Spleen (tissue), 7 donors: ENCODE measurements around the gene SUGP2.

Source experiments
- CTCF ChIP-seq, 11 experiments: fragments of 200-600 bp in 7 of 11; fragments of 450-650 bp in 4 of 11; sonication (generic) in 4 of 11; IDR thresholded peaks in 8 of 11; conservative IDR thresholded peaks in 3 of 11; 1 replicate in 7 of 11; 2 replicates in 4 of 11; pipeline versions ENCODE4 v1.4.0 to v1.8.0; 2016 to 2021; ENCODE audit warnings: antibody characterized with exemption in 11 of 11, inconsistent platforms in 4 of 11, mild to moderate bottlenecking in 1 of 11
- POLR2A ChIP-seq, 3 donors: fragments of 450-650 bp; IDR thresholded peaks; one replicate each; pipeline ENCODE4 v1.5.1; 2017; ENCODE audit warnings: antibody characterized with exemption in 3 of 3, mild to moderate bottlenecking in 1 of 3
- POLR2AphosphoS5 ChIP-seq, 3 donors: sonication (generic); formaldehyde crosslinking; IDR thresholded peaks; one replicate each; pipeline ENCODE4 v1.5.1; 2017; ENCODE audit warnings: antibody characterized with exemption in 3 of 3
- donor health status: DM: no; HTN: no; CAD: no; lungs with moderate emphysema.
- donor health status: DM: no; HTN: no; CAD: no.
- donor health status: DM: no; HTN: no; CAD: no.

- TF ChIP-seq CTCF (IDR thresholded peaks at IDR 0.05 in 8 of 11, conservative IDR thresholded peaks at IDR 0.05 in 3 of 11) (no peak), POLR2AphosphoS5 (IDR thresholded peaks at IDR 0.05) (no peak), POLR2A (IDR thresholded peaks at IDR 0.05) (no peak)
Observed at GRCh38 chr19:18985257-18985656, 48.1 kb downstream of the SUGP2 start.
